BLaER1 (cell line): ENCODE data around the gene POLA1.

Source experiments
- H3K27ac ChIP-seq: shearing (Covaris generic); formaldehyde crosslinking; 2 replicates; pipeline ENCODE4 v1.8.1; 2022
- H3K27me3 ChIP-seq: shearing (Covaris generic); formaldehyde crosslinking; 2 replicates; pipeline ENCODE4 v1.8.1; 2022
- H3K36me3 ChIP-seq: shearing (Covaris generic); formaldehyde crosslinking; 2 replicates; pipeline ENCODE4 v1.8.1; 2022
- H3K4me1 ChIP-seq: shearing (Covaris generic); formaldehyde crosslinking; 2 replicates; pipeline ENCODE4 v1.8.1; 2022
- H3K4me2 ChIP-seq: shearing (Covaris generic); formaldehyde crosslinking; 2 replicates; pipeline ENCODE4 v1.8.1; 2022
- H3K4me3 ChIP-seq: shearing (Covaris generic); formaldehyde crosslinking; 2 replicates; pipeline ENCODE4 v1.8.1; 2022
- H3K9ac ChIP-seq: shearing (Covaris generic); formaldehyde crosslinking; 2 replicates; pipeline ENCODE4 v1.8.1; 2022
- H3K9me3 ChIP-seq: shearing (Covaris generic); formaldehyde crosslinking; 2 replicates; pipeline ENCODE4 v1.8.1; 2022
- H4K20me1 ChIP-seq: shearing (Covaris generic); formaldehyde crosslinking; 2 replicates; pipeline ENCODE4 v1.8.1; 2022
- Cebpa-rat ChIP-seq: shearing (Covaris generic); IDR thresholded peaks from 2 replicates; pipeline ENCODE4 v1.8.1; 2022

POLA1 gene

DNA sequence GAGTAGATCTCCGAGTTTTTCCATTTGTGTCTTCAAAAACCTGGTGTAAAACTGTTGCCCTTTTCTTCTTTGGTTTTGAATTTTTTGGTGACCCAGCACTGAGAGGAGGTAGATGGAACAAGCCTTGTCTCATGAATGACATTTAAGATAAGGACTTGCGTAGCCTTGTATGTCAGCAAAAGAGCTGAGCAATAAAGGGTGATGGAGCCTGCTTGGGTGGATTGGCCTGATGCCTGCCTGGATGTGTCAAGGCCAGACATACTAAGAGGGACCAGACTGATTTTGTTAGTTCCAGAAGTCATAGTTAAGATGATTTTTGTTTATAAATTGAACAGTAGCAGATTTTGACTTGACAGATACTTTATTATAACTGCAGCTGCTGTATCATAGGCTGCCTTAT, 134.9 kb downstream of the POLA1 start:
- H3K9me3 ChIP-seq: no peaks in the 10 kb centered on the region
- no peak overlapping the region for H3K9ac ChIP-seq
- TF ChIP-seq Cebpa-rat: no peak
- peaks cover 15% of the 10 kb centered on the region; the same call in 1 of the 2 replicates for H4K20me1 ChIP-seq
- H3K27me3 ChIP-seq: peaks cover 91% of the 10 kb centered on the region
- no peak overlapping the region for H3K4me2 ChIP-seq
- H3K4me1 ChIP-seq: no peaks in the 10 kb centered on the region
- H3K36me3 ChIP-seq: peaks cover 52% of the 10 kb centered on the region
- no peak overlapping the region for H3K4me3 ChIP-seq
- no peak overlapping the region for H3K27ac ChIP-seq

DNA sequence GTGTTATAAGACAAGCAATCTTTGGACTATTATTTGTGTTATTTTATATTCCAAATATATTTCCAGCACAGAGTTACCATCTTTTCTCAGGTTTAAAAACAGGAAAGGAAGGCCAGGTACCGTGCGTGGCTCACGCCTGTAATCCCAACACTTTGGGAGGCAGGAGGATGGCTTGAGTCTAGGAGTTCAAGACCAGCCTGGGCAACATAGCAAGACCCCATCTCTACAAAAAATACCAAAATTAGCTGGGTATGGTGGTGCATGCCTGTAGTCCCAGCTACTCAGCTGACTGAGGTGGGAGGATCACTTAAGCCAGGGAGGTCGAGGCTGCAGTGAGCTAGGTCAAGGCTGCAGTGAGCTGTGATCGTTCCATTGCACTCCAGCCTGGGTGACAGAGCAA, 140.0 kb downstream of the POLA1 start:
- H3K4me3 ChIP-seq: no peak overlapping the region
- H3K4me1 ChIP-seq: no peaks in the 10 kb centered on the region
- peaks cover 26% of the 10 kb centered on the region for H3K36me3 ChIP-seq
- no peak overlapping the region for H3K27ac ChIP-seq
- no peaks in the 10 kb centered on the region for H3K9me3 ChIP-seq
- H3K9ac ChIP-seq: no peak overlapping the region
- peaks cover 80% of the 10 kb centered on the region for H3K27me3 ChIP-seq
- H3K4me2 ChIP-seq: no peak overlapping the region
- no peak for TF ChIP-seq Cebpa-rat
- peaks cover 39% of the 10 kb centered on the region; the same call in 1 of the 2 replicates for H4K20me1 ChIP-seq

GRCh38 chrX:24837966-24838365, 144.2 kb downstream of the POLA1 start:
- no peak overlapping the region for H3K9ac ChIP-seq
- no peak overlapping the region for H3K4me3 ChIP-seq
- H3K4me1 ChIP-seq: no peaks in the 10 kb centered on the region
- H3K36me3 ChIP-seq: peaks cover 17% of the 10 kb centered on the region; the same call in 1 of the 2 replicates
- no peak overlapping the region for H3K27ac ChIP-seq
- no peak overlapping the region for H3K4me2 ChIP-seq
- peaks cover 83% of the 10 kb centered on the region for H3K27me3 ChIP-seq
- peaks cover 45% of the 10 kb centered on the region for H4K20me1 ChIP-seq
- H3K9me3 ChIP-seq: no peaks in the 10 kb centered on the region
- no peak for TF ChIP-seq Cebpa-rat

DNA sequence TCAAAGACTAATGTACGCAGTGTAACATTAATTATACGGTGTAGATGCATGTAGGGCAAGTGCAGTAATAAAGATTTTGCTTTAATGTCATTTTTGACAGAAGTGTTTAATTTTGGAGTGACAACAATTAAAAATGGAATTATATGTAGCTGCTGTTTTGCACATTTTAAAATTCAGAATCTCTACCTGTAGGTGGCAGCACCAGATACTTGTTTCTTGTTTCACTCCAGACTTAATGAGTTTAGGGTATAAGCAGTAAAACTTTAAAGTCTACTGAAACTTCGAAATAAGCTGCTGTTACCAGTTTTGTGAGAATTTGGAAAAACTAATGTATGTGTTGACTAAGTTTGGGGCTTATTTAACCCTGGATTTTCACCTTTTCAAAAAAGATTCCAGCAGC, 144.9 kb downstream of the POLA1 start:
- Histone ChIP-seq H3K36me3 (peaks cover 11% of the 10 kb centered on the region; the same call in 1 of the 2 replicates), H4K20me1 (peaks cover 42% of the 10 kb centered on the region), H3K9ac (no peak overlapping the region), H3K27me3 (peaks cover 82% of the 10 kb centered on the region), H3K4me2 (no peak overlapping the region), H3K27ac (no peak overlapping the region), H3K4me1 (no peaks in the 10 kb centered on the region), H3K4me3 (no peak overlapping the region), H3K9me3 (no peaks in the 10 kb centered on the region)
- TF ChIP-seq Cebpa-rat: no peak

- Histone ChIP-seq H4K20me1 (peaks cover 42% of the 10 kb centered on the region), H3K9me3 (no peaks in the 10 kb centered on the region), H3K4me2 (no peak overlapping the region), H3K27ac (no peak overlapping the region), H3K4me1 (no peaks in the 10 kb centered on the region), H3K9ac (no peak overlapping the region), H3K27me3 (peaks cover 82% of the 10 kb centered on the region), H3K4me3 (no peak overlapping the region), H3K36me3 (peaks cover 7% of the 10 kb centered on the region; the same call in 1 of the 2 replicates)
- TF ChIP-seq Cebpa-rat: no peak
Measured at GRCh38 chrX:24839331-24839730, 145.6 kb downstream of the POLA1 start.

DNA sequence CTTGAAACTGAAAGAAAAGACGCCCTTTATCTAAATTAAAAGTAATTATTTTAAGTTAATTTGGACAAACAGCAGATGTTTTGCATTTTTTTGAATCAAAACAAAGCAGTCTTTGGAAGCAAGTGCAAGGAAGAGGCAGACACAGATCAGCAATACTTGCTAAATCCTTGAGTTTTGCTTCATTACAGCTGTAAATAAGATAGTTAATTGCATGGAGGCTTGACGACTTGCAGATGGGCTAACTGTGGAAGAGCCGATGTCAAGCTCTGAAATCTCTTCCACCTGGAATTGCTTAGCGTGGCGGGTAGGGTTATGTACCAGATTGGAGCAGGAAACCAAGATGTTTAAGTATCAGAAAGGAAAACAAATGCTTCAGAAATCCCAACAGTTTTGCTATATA, 148.8 kb downstream of the POLA1 start:
- no peaks in the 10 kb centered on the region for H3K9me3 ChIP-seq
- no peaks in the 10 kb centered on the region for H3K4me1 ChIP-seq
- H3K27me3 ChIP-seq: peaks cover 86% of the 10 kb centered on the region
- no peak overlapping the region for H3K9ac ChIP-seq
- H3K27ac ChIP-seq: no peak overlapping the region
- H3K4me2 ChIP-seq: no peak overlapping the region
- no peak for TF ChIP-seq Cebpa-rat
- H4K20me1 ChIP-seq: peaks cover 24% of the 10 kb centered on the region
- H3K36me3 ChIP-seq: peaks cover 7% of the 10 kb centered on the region; the same call in 1 of the 2 replicates
- H3K4me3 ChIP-seq: no peak overlapping the region

DNA sequence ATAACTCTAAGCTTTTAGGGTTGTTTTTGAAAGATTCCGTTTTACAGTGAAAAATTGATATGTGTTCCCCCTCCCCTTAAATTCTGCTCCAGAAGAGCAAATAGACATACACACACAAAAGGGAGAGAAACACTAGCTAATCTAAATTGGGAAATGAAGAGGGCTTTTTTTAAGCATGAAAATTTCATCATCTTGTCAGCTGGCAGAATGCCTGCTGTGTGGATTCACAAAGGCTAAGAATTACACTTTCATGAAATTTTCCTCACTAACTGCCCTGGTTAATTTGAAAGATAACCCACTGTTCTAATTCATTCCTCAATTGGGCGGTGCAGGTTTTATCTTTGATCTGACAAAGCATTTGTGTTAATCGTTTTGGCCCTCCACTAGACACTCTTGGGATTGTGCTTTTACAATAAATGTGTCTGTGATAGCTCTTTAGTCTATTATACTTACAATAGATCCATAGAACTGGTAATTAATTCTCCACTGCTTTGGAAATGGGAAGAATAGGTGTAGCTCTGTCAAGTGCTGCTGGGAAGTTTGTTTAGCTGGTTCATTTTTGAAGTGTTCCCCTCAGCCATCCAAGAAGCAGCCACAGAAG, 152.9 kb downstream of the POLA1 start:
- no peaks in the 10 kb centered on the region; the same call in 1 of the 2 replicates for H3K9me3 ChIP-seq

DNA sequence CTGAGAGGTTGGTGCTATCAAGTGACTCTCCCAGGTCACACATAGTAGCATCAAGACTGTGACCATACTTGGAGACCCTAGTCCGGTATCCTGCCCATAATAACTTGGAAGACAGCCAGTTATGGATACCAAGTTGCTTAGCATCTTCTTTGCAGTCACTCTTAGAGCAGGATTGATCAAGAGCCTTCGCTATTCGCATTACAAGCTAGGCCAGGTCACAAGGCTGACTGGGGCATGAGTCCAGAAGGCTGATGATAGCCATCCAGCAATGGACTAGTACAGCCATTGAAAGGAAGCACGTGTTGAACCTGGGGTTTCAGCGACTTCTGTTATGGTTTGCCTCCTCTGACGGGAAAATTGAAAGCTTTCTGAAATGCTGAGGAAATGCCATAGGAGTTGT, 157.6 kb downstream of the POLA1 start:
- Histone ChIP-seq H3K36me3 (peaks cover 25% of the 10 kb centered on the region), H3K9me3 (no peaks in the 10 kb centered on the region; the same call in 1 of the 2 replicates), H3K27me3 (peaks cover 97% of the 10 kb centered on the region), H4K20me1 (0 out of 2 replicates have a peak, but pooled peaks cover 11% of the 10 kb centered on the region), H3K4me3 (no peak overlapping the region), H3K9ac (no peak overlapping the region), H3K27ac (no peak overlapping the region), H3K4me2 (no peak overlapping the region), H3K4me1 (no peaks in the 10 kb centered on the region)
- TF ChIP-seq Cebpa-rat: no peak

More for the DNA sequence above, 152.9 kb downstream of the POLA1 start:
- Histone ChIP-seq H4K20me1 (peaks cover 11% of the 10 kb centered on the region; the same call in 1 of the 2 replicates), H3K4me3 (no peak overlapping the region), H3K9ac (no peak overlapping the region), H3K27ac (no peak overlapping the region), H3K36me3 (peaks cover 17% of the 10 kb centered on the region), H3K4me1 (no peaks in the 10 kb centered on the region), H3K27me3 (peaks cover 95% of the 10 kb centered on the region), H3K4me2 (no peak overlapping the region)
- TF ChIP-seq Cebpa-rat: no peak

DNA sequence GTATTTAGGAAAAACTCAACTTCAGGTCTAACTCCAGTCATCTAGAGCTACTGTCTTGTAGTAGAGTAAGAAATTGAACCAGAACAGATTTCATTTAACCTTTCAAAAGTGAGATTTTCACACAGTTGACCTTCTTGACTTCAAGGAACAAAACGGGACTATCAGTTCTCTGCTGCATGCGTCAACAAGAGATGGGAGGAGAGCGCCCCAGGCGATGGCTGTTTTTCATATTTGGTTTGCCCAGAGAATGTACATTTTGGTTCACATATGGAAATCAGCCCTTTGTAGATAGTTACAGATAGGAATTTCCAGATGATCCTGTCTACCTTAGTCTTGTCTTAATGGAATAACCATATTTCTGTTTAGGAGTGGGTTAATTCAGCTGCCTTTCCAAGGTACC, 158.1 kb downstream of the POLA1 start:
- H3K4me1 ChIP-seq: no peaks in the 10 kb centered on the region
- H4K20me1 ChIP-seq: 0 out of 2 replicates have a peak, but pooled peaks cover 11% of the 10 kb centered on the region
- no peak overlapping the region for H3K27ac ChIP-seq
- no peaks in the 10 kb centered on the region; the same call in 1 of the 2 replicates for H3K9me3 ChIP-seq
- H3K9ac ChIP-seq: no peak overlapping the region
- H3K4me3 ChIP-seq: no peak overlapping the region
- peaks cover 96% of the 10 kb centered on the region for H3K27me3 ChIP-seq
- no peak for TF ChIP-seq Cebpa-rat
- H3K36me3 ChIP-seq: peaks cover 25% of the 10 kb centered on the region
- H3K4me2 ChIP-seq: no peak overlapping the region

DNA sequence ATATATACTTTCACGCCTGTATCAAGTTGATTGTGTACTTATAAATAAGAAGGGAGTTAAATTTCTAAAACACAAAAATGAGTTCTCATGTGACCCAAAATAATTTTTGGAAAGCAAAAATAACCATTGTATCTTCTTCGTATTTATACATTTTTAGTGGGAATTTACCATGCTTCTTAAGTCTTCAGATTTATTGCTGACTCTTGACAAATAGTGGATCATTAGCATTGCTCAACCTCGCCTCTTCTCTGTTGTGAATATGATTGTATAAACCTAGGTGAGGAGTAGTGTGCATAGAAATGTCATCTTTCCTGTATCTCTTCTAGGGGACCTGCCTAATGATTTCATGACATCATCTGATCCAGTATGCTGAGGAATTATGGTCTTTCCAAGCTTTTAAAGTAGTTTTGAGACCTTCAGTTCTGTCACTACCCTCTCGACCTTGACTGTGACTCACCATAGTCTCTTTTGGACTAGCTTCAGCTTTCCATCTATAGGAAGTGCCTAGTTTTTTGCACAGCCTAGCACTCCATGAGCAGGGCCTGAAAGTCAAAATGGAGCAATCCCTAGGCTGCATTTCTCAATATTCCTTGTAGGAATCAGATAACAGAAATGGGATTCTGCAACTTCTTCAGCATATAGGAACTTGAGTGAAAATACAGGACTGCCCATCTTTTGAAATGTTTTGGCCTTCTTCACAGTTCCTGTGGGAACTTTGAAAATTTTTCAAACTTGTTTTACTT, 164.5 kb downstream of the POLA1 start:
- Histone ChIP-seq H3K27me3 (peaks cover 88% of the 10 kb centered on the region), H3K4me1 (no peaks in the 10 kb centered on the region), H3K9ac (no peak overlapping the region), H3K36me3 (0 out of 2 replicates have a peak, but pooled peaks cover 4% of the 10 kb centered on the region), H3K4me2 (no peak overlapping the region), H3K9me3 (no peaks in the 10 kb centered on the region), H3K4me3 (no peak overlapping the region), H3K27ac (no peak overlapping the region), H4K20me1 (peaks cover 29% of the 10 kb centered on the region; the same call in 1 of the 2 replicates)
- TF ChIP-seq Cebpa-rat: no peak
